KBM-7 (cell line): Measurements from ENCODE around the gene TMEM18.
A peak's percentile ranks its signal among the peaks of the same experiment; 100 is the strongest.

Experiments used
- DNase-seq: peaks from one replicate; pipeline ENCODE4 v3.0.0-alpha.2; 2015
- in situ Hi-C: fragments of 300-500 bp; cut with MboI; formaldehyde crosslinking; loops from 2 replicates; pipeline ENCODE4 v1.14.3; 2020; ENCODE audit warnings: low sequenced_read_pairs, low pct_unique_long_range_greater_than_20kb, mixed read lengths

Gene TMEM18

DNA sequence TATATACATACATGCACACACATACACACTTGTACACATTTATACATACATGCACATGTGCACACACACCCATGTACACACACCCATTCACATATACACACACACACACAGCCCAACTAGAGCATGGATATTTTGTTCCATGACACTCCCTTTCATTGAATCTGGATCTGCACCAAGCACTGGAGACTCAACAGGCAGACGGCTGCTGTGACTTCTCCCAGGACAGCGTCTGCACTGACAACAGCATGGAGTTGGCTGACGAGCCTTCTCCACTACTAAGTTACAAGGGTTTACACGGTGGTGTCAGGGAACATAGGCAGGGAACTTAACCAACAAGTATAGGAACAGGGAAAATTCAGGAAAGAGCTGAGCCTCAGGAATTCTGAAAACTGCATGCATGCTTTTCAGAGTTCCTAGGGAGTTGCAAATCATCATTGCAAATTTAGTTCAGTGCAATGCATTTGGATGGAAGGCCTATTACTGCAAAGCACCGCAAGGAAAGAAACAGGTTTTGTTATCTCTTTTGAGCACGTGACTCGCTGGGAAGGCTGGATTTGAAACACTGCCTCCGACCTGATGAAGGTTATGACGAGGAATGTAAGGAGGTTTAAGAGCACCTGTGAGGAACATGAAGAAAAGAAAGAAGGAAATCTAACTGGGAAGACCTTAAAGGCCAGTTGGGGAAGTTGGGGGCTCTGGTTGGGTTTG is 35.9 kb downstream of the TMEM18 start:
- in situ Hi-C loops = no loop called here
- no peak for DNase-seq

- no peak for DNase-seq
- in situ Hi-C loops = no loop called here
These were observed 37.5 kb downstream of the TMEM18 start for GRCh38 chr2:639703-640102.

DNA sequence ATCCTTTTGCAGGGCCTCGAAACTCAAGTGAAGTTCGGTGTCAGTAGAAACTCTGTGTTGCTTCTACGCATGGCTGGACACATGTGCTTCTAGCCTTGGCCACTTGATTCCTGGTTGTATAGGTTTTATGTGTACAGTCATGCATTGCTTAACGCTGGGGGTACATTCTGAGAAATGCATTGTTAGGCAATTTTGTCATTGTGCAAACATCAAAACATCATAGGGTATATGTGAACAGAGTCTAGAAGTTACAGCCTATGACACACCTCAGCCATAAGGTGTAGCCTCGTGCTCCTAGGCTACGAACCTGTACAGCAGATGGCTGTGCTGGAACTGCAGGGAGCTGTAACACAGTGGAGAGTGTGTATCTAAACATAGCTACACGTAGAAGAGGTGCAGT is 39.4 kb downstream of the TMEM18 start:
- in situ Hi-C loops = no loop called here
- DNase-seq = no peak

DNA sequence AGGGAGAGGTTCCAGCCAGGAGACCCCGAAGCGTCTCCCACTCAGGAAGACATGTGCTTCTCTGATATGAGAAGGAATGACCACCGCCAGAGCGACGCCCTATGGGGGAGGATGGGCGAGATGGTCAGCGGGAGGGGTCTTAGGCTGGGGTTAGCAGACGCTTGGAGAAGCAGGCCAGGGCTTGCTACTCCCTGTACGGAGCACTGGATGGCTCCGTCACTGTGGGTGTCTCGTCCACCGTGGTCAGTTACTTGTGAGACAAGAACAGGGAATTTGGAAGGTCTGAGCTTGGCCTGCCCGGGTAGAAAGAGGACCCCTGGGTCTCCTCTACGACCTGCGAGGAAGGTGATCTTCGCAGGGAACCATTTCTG is 39.8 kb downstream of the TMEM18 start:
- no peak for DNase-seq
- in situ Hi-C loops = no loop called here

DNA sequence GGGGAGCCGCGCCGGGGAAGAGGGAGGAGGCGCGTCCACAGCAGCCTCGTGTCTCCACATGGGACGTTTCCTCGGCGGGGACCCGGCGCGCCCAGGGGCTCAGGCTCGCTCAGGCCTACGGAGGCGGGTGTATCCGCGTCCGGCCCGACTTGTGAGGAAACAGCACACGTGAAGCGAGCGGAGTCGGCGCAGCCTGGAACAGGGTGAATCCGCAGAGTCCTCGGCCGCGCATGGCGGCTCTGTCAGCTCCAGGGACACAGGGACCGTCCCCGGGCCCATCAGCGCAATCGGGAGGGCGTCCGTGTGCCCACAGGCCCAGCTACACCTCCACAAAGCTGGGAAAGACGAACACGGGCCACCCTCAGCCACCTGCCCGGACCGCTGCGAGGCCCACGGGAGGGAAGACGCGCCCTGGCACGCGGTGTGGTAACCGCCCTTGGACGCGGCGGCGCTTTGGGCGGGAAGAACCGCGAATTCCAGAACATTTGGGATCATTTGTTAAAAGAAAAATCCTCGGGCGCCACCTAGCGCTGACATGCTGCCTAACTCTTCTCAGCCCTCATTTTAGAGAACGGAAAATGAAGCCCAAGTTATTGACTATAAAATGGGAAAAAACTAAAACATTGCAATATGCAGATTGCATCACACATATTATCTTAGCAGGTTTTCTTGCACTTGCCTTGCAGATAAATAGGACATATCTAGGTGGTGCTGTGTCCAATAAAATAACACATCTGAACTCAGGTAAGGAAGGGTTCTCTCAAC is 40.4 kb downstream of the TMEM18 start:
- peak; percentile 58 for DNase-seq

DNA sequence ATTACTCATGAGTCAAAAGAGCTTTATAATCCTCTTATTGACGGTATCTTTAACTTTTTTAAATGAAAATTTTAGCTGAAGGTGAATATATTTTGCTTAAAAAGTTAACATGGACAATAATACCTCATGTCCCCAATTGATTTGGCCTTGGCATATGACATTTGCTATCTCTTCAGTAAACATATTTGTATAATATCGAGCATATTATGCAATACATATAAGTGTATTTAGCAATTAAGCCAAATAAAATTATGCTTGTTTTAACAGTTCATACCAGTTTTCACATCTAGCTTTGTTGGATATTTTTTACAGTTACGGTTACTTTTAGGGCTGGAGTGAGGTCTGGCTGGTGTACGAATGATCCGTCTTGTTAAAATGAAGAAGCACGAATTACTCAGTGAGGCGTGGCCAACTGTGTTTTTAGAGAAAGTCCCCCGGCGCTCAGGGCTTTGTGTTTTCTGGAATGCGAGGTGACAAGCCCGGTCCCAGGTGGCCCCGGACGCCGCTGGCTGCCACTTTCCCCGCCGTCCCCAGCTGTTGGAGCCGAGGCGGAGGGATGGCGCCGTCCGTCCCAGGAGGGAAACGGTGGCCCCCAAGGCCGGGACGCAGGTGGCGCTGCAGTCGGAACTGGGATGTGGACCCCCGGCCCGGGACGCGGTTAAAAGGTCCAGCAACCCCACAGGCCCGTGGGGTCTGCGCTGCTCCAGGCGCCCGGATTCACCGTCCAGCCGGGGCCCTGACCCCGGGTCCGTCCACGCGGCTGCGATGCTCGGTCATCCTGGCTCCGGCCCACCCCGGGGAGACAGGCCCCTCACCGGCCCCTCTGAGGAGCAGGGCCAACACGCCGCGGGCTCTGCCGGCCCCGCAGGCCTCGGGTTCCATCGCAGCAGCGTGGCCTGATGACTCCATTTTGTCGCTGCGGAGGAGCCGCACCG is 41.3 kb downstream of the TMEM18 start:
- DNase-seq = no peak
- in situ Hi-C loops = no loop called here

More for the DNA sequence above, 40.4 kb downstream of the TMEM18 start:
- in situ Hi-C loops = no loop called here

DNA sequence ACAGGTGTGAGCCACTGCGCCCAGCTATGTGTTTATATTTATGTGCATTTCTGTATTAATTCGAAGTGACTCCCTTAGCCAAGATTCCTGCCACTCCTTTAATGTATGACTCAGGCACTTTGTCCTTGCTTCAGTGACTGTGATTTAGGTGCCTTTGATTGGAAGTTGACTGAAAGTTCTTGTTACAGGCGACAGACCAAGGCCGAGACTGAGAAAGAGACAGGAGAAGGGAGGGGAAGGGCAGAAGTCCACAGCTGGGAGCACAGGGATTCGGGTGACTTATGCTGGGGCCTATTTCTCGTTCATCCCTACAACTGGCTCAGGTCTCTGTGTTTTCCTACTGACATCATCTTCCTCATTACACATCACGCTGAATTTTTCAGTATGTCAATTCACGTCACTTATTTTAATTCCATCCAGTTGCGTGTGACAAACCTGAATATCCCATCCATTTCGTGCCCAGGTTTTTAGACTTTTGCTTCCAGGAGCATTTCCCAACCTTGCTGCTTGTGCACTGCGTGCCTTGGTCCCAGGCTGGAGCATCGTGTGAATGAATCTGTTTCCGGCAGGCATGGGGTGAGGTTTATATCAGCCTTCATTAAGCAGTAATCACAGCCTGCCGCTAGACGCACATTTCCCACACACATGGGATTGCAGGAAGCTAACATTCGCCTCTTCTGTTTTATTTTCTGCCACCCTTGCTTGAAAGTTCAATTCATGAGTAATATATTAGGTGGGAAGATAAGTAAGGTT is 42.4 kb downstream of the TMEM18 start:
- in situ Hi-C loops = no loop called here
- no peak for DNase-seq

- in situ Hi-C loops = no loop called here
- no peak for DNase-seq
These were observed 43.2 kb downstream of the TMEM18 start for GRCh38 chr2:634041-634440.

GRCh38 chr2:633371-633770 is 43.8 kb downstream of the TMEM18 start:
- no peak for DNase-seq
- in situ Hi-C loops = no loop called here

DNA sequence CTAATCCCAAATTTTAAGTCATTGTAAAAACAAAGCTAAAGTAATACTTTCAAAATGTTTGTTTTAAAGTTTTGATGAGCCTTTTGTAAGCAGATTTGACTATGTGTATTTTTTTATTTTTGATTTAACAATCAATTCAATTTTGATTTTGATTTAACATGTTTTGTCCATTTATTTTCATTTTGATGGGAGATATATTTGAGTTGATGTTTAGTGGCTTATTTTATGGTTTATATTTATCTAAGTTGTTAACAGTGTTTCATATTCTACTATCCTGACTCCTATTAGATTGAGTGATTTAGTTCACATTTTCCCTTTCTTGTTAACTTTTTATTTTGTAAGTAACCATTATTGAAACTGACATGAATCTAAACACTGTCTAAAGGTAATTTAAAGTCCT is 44.7 kb downstream of the TMEM18 start:
- in situ Hi-C loops = no loop called here
- DNase-seq = no peak

- in situ Hi-C loops = no loop called here
These were observed 45.5 kb downstream of the TMEM18 start for GRCh38 chr2:631741-632140.

GRCh38 chr2:630451-631320 is 46.5 kb downstream of the TMEM18 start:
- in situ Hi-C loops = no loop called here
- DNase-seq = no peak

More at GRCh38 chr2:631741-632140, 45.5 kb downstream of the TMEM18 start:
- no peak for DNase-seq

DNA sequence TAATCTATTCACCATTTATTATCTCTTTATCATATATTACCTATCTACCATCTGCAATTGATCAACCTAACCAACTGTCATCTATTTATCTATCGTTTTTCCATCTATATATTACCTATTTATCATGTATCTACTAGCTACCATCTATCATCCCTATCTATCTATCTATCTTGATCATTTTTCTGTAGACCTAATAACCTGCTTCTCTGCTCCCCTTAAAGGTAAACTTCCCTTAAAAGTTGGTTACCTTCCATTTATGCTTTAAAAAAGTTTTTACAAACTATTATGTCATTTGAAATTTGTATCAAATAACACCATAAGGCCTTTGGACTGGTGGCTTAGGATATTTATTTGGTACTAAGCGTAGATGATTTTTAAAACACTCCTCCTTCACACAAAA is 47.2 kb downstream of the TMEM18 start:
- DNase-seq = no peak

GRCh38 chr2:628651-629050 is 48.6 kb downstream of the TMEM18 start:
- DNase-seq = no peak
- in situ Hi-C loops = no loop called here

More for the DNA sequence above, 47.2 kb downstream of the TMEM18 start:
- in situ Hi-C loops = no loop called here

- DNase-seq = no peak
- in situ Hi-C loops = no loop called here
These were observed 49.2 kb downstream of the TMEM18 start for GRCh38 chr2:627926-628560.

GRCh38 chr2:627340-627709 is 49.9 kb downstream of the TMEM18 start:
- in situ Hi-C loops = no loop called here
- no peak for DNase-seq

DNA sequence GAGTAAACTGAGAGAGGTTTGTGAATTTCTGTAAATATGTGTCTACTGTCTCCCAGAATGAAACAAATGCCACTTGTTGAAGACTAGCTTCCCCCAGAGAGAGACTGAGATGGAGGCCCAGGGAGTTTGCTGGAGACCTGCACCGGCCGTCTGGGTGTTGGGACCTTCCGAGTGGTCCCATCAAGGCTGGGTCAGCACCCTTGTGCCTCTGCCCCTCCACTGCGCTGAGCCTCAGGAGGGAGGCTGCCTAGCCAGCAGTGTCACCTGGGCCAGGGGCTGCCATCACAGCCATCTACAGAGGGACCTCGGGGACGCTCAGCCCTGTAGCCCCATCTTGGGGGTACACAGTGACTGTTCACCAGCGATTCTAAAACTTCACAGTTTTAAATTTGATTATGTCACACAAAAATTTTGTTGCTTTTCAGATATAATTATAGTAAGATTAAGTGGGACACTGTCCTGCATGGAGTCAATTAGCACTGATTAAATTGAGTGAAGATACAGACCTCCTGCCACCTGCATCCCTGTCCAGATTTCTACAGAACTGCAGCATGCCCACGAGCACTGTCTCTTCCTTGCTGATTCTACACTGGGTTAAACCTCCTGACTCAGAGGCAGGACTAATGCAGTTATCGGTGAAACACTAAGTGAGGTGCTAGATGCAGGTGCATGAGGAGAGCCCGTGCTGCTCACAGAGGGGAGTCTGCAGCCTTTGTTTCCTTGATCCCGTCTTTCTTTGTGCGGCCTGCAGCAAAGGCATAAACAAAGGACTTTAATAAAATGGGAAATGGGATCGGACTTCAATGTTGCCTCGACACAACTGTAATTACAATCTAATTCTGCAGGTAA is 50.5 kb downstream of the TMEM18 start:
- no peak for DNase-seq

More for the DNA sequence above, 50.5 kb downstream of the TMEM18 start:
- in situ Hi-C loops = no loop called here
